CD4-positive, alpha-beta T cell treated with Interferon gamma for 1 hour (primary cell): ENCODE results near the gene ZNF385B.
"Not testable (repeated sequence)": the region's sequence is repeated elsewhere in the genome, so short reads cannot be mapped to it uniquely, and the experiment has no call there.

ENCODE experiments used
- DNase-seq: peaks from one replicate; pipeline ENCODE4 v3.0.0-alpha.2; 2020

The ZNF385B gene

DNA sequence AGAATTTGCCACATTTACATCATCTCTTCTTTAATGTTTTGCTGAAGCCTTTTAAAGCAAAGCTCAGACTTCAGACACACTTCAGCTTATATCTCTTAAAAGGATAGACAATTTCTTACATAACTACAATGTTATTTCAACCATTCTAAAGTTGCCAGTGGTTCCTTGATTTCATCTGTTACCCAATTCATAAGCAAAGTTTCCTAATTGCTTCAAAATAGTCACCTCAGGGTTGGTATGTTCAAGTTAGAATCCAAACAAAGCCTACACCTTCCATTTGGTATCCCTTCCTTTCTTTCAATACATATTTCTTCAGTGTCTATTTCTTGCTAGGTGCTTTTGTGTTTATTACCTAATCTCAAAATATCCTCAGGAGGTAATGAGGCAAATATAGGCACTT, 60.6 kb downstream of the ZNF385B start:
- no peak for DNase-seq

DNA sequence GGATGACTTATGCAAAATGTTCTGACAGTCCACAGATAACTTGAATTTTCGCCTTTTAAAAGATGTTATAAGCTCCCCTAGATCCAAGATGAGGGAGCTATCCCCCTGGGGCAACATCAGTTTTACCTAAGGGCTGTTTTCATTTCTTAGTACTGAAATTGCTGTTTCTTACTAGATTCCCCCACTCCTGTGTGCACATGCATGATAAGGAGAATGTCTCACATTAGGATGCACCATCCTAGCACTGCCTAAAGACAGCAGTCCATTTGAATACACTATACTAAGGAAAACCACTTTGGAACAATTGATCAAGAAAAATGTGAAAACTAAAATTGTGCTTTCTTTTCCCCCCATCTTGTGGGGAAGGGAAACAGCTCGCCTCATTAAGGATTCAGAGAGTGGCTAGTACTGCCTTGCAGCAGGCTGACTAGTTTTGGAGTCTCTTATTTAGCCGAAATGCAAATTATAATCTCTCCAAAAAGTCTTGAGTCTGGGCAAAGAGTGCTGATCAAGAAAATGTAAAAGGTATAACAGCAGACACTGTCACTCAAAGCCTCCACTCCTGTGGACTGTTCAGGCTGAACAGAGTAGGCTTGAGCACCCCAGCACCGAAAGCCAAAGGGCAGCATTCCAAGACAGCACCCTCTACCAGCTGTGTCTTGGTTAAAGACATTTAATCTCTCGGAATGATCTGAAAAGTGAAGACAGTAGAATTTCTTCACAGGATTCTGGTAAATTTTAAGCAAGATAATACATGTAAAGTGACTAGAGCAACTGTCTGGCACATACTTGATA, 65.0 kb downstream of the ZNF385B start:
- no peak for DNase-seq

GRCh38 chr2:179793902-179794301, 67.5 kb downstream of the ZNF385B start:
- no peak for DNase-seq

- DNase-seq, result no peak
Measured at GRCh38 chr2:179793238-179793637, 68.2 kb downstream of the ZNF385B start.

- DNase-seq, result no peak
Measured at GRCh38 chr2:179790235-179791217, 70.9 kb downstream of the ZNF385B start.

DNA sequence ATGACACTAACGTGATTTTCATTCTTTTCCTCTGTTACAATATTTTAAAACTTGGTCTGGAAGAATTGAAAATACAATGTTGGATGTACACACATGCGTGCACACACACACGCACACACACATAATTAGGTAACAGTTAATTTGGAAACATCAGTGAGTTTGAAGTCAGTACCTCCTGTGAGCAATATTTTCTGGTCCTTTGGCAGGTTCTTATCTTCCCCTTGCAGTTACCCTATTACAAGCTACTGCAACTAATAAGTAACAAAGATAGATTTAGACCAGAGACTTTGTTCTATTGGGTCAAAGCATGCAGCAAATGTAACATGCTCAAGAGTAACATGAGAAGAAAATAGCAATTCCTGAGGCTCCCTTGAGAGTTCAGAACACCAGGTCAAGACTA, 73.3 kb downstream of the ZNF385B start:
- DNase-seq, result no peak

- no peak for DNase-seq
Measured at GRCh38 chr2:179787601-179788000, 73.8 kb downstream of the ZNF385B start.

DNA sequence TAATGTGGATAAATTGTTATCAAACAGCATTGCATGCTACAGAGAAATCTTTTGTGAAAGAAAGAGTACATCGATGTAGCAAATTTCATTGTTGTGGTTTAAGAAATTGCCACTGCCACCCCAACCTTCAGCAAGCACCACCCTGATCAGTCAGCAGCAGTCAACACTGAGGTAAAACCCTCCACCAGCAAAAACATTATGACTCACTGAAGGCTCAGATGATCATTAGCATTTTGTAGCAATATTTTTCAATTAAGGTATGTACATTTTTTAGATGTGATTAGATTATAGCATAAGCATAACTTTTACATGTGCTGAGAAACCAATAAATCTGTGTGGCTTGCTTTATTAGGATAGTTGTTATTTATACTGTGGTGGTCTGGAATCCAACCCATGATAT, 75.5 kb downstream of the ZNF385B start:
- DNase-seq, result no peak

- DNase-seq, result not testable (repeated sequence)
Measured at GRCh38 chr2:179782346-179782745, 79.1 kb downstream of the ZNF385B start.

DNA sequence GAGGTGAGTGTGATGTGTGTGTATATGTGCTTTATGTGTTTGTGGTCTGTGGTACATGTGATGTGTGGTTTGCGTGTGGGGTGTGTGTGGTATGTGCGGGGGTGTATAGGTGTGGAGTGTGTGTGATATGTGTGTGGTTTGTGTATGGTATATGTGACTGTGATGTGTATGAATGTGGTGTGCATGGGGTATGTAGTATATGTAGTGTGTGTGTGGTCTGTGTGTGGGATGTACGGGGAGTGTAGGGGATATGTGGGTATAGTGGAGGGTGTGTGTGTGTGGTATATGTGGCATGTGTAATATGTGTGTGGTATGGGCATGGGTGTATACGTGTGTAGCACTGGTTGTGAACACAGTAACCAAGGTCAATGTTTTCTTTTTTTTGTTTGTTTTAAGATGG, 87.4 kb downstream of the ZNF385B start:
- DNase-seq, result no peak

DNA sequence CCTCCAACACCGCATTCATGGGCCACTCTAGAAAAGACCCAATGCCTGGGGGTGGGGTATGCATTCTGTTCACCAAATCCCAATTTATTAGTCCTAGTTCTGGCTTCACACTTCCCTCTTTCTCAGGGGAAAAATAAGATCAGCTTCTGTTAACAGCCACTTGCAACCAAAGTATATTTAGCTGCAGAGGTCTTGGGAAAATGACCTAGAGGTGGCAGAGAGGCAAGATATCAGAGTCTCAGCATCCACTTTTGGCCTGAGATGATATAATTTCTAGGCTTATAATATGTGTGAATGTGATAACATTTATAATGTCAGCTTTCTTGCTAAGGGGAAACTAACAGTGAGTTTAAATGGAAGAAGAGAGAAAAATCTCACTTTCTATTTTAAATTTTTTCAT, 89.1 kb downstream of the ZNF385B start:
- no peak for DNase-seq

- no peak for DNase-seq
Measured at GRCh38 chr2:179771791-179772190, 89.6 kb downstream of the ZNF385B start.

DNA sequence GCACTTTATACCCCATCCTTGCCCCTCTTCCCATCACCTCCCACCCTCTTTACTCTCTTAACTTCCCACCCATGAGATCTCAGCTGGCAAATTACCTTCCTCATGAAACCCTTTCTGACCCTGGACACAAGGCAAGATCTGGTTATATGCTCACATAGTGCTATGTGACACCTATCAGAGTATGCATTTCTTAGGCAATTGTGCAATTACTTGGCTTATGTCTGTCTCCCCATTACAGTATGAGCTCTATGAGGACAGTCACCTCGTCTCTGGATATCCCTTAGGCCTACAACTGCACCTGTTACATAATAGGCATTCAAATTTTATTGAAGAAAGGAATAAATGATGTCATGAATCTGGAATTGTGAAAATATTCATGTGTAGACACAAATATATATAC, 91.4 kb downstream of the ZNF385B start:
- no peak for DNase-seq

DNA sequence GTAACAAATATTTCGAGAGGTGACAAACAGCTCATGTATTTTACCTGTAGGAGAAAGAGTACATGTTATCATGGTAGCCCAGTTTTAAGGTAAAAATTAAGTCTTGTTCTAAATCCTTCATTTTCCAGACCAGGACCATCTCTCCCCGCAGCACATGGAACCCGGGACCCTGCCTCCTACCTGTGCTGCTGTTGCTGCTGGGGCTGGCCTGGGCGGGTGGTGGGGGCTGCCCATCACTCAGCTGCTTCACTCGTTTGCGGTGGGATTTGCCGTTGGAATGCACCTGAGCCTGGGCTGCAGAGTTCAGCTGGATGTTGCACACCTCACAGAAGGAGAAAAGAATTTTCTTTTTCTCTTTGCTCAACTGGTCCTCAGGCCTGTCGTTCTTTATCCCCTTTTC, 92.1 kb downstream of the ZNF385B start:
- no peak for DNase-seq

GRCh38 chr2:179768765-179769164, 92.6 kb downstream of the ZNF385B start:
- no peak for DNase-seq

DNA sequence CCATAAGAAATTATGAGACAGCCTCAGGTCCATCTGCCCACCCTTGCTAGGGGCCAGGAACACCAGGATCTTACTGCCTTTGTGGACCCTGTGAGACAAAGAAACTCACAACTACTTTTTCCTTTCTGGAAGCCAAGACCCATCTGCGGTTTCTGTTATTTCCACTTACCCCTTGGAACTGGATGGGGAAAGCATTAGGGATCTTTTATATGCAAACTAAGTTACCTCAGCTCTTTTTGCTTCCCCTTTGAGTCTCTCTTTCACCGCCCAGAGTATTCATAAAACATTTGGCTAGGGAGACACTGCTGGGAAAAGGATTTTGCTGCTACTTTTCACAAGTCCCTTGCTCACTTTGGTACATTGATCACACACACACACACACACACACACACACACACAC, 95.7 kb downstream of the ZNF385B start:
- DNase-seq, result no peak

GRCh38 chr2:179764710-179765109, 96.7 kb downstream of the ZNF385B start:
- no peak for DNase-seq

DNA sequence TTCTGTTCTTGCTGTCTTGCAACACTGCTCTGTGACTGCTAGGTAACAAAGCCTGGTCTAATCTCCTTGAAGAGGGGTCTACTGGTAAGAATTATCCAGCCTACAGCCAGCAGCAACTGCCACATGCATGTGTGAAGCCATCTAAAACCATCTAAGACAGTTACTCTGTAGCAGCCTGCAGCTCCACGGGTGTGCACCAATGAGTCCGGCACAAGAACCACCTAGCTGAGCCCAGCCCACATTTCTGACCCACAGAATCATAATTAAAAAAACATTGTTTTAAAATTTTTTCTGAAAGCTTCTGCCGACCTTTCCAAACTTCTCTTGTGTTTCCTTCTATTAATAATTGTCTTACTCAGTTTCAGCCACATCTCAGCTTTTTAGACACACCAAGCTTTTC, 102.8 kb downstream of the ZNF385B start:
- no peak for DNase-seq

- DNase-seq, result no peak
Measured at GRCh38 chr2:179751163-179751809, 110.1 kb downstream of the ZNF385B start.

DNA sequence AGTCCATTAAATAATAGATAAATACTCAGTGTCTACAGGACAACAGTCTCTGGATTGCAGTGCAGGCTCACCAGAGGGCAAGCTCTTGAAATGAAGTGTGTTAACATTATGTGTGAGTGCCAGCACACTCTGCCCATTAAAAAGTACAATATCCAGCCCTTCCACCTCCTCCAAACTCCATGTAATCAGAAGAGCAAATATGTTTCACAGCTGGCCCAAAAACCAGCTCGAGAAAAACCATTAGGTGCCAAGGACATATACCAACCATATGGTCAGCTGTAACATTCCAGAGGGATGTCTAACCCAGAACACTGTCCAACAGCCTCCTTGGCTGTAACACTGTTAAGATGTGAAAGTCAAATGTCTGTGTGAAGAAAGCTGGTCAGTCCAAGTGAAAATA, 112.2 kb downstream of the ZNF385B start:
- DNase-seq, result no peak

DNA sequence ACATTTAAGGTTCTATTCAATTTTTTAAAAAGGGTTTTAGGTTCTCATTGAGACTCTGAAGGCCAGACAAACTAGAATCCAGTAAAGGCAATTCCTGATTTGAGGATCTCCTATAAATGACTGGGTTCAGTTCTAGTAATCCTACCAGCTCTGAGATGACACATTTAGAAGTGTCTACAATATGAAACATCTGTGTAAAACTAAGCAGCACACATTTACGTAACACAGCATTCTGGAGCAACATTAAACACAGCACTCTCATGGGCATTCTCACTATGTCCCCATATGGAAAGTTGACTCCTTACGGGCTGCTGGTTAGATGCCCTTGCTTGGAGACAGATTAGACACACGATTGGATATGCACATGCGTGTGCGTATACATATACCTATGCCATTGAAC, 114.4 kb downstream of the ZNF385B start:
- DNase-seq, result no peak

DNA sequence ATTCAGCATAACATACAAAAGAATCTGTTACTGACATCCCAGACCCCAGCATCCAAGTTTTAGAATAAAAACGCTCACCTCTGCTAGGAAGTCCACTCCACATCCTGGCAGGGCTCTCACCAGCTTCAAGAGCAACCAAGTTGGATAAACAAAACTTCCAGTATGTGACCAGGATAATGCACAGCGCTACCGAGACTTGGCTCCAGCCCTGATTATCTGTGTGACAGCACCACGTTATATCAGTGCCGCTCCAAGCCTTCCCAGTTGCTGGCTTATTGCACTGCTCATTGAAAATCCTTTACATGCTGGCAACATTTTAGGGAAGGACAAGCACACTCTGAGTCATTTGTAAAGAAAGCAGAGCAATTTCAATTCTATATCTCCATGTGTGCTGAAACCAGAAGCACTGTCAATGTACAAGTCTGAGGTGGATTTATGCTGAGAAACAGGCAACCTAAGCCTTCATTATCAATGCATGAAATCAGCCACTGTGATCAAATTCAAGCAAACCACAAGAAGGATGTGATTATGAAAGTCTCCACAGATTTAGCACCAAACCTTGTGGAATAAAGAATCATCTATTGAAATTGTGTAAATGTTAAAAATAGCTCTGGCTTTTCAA, 115.7 kb downstream of the ZNF385B start:
- no peak for DNase-seq

GRCh38 chr2:179744401-179744800, 117.0 kb downstream of the ZNF385B start:
- no peak for DNase-seq
